Aorta (tissue), 5 donors: ENCODE data around the gene PAFAH1B2. TPM values are rescaled to one million over a fixed set of nuclear protein-coding genes. Genes with fewer than 3 reads are reported as not detected.
"Not testable (repeated sequence)": the region's sequence is repeated elsewhere in the genome, so short reads cannot be mapped to it uniquely, and the experiment has no call there.

Experiments used
- ATAC-seq: fragments of 200-7000 bp; cut with Tn5 transposase; one replicate; pipeline ENCODE4 v1.9.1; 2022; ENCODE audit warnings: moderate library complexity; ENCODE audit not compliant: low FRiP score
- DNase-seq, 2 donors: peaks; one replicate each; pipeline ENCODE4 v3.0.0-alpha.2; 2020
- H3K27ac ChIP-seq, 2 donors: one replicate each; pipeline ENCODE4 v1.5.1; 2013; ENCODE audit warnings: low read length in 2 of 2, mild to moderate bottlenecking in 2 of 2, moderate library complexity in 2 of 2, control low read depth in 1 of 2, inconsistent platforms in 1 of 2, low read depth in 1 of 2
- H3K27me3 ChIP-seq, 2 donors: one replicate each; pipeline ENCODE4 v1.6.1; 2013; ENCODE audit warnings: control low read depth in 1 of 2, low read length in 1 of 2, mild to moderate bottlenecking in 1 of 2, moderate library complexity in 1 of 2; ENCODE audit not compliant: insufficient read depth in 2 of 2, control insufficient read depth in 1 of 2
- H3K36me3 ChIP-seq, 2 donors: one replicate each; pipeline ENCODE4 v1.6.1; 2013; ENCODE audit warnings: control low read depth in 1 of 2, low read length in 1 of 2, mild to moderate bottlenecking in 1 of 2; ENCODE audit not compliant: insufficient read depth in 2 of 2, control insufficient read depth in 1 of 2
- H3K4me1 ChIP-seq, 2 donors: one replicate each; pipeline ENCODE4 v1.6.1; 2013; ENCODE audit warnings: low read length in 2 of 2, control low read depth in 1 of 2, mild to moderate bottlenecking in 1 of 2, moderate library complexity in 1 of 2; ENCODE audit not compliant: insufficient read depth in 2 of 2, control insufficient read depth in 1 of 2
- H3K4me3 ChIP-seq, 2 donors: one replicate each; pipeline ENCODE4 v1.5.1; 2013; ENCODE audit warnings: low read length in 2 of 2, control low read depth in 1 of 2, mild to moderate bottlenecking in 1 of 2
- H3K9me3 ChIP-seq: one replicate; pipeline ENCODE4 v1.6.1; 2013; ENCODE audit warnings: mild to moderate bottlenecking, low read length; ENCODE audit not compliant: control insufficient read depth
- WGBS, 2 donors: extraction: QIAGEN DNeasy Blood & Tissue Kit; methylation state at CpG; one replicate each; pipeline ENCODE4 v1.1.7; 2013; 5-methylcytosine and 5-hydroxymethylcytosine counted together
- intact Hi-C, 2 donors: fragments of 100-400 bp; cut with DNase I; formaldehyde crosslinking; loops; one replicate each; pipeline versions ENCODE4 v1.14.2 to v1.15.0; 2022
- polyA plus RNA-seq, 2 donors: library from polyadenylated mRNA; stranded (reverse); fragments of 200-250 nt; gene quantifications; one replicate each; pipeline ENCODE4 v1.2.3, GENCODE V29; 2013
- total RNA-seq, 2 donors: library from RNA; stranded (reverse); fragmentation: NEBNext Ultra II Directional; extraction: Animal tissue kit (Norgen Biotek cat#: 25700); gene quantifications; one replicate each; pipeline ENCODE4 v1.2.1, GENCODE V29; 2021
- donor health status: healthy with polysubstance abuse.
- donor health status: Bipolar disorder and iron deficiency.
- donor health status: DM: no; HTN: no; CAD: no.
- donor health status: DM: no; HTN: no; CAD: no.
- donor health status: DM: yes; HTN: yes; CAD: no.

PAFAH1B2 gene
- total and polyA plus RNA-seq, 4 donors, result 18.2 to 73.5 (median 45.2) TPM

DNA sequence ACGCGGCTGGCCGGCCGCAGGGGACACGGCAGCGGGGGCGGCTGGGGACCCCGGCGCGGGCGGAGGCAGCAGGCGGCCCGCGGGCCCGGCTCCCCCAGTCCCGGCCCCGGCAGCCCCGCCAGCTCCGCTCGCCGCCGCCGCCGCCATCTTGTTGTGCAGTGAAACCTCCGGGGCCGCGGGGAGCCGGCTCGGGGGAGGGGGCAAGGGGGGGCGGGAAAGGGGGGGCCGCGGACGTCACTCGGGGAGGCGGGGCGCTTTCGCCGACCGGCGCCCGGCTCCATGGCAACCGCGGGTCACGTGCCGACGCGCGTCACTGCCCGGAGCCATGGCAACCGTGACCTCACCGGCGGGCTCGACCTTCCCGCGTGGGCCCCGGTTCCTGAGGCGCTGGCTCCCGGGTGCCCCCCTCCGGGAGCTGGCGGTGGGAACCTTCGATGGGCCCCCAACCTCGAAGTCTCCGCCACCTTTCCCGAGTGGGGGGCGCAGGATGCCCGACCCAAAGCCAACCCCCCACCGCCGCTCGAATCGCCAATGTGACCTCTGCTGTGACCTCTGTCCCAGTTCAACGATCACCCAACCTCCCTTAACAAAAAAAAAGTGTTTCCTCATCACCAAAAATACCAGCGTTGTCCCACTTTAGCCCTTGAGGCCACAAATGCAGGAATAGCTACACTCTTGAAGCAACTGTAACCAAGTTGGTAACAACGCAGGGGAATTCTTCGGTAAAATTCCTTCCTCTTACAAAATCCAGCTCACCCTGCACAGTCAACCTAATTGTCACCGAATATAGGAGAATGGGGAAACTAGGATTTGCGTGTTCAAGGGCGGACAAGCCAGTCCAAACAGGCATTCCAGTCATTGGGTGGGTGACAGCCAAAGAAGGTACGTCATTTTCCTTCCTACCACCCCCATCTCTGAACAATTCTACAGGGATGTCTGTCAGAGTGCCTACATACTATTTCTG is 45.5 kb upstream of the PAFAH1B2 start, which contains the start of gene SIK3:
Gene SIK3, minus strand, starts transcription at position 160 of the 964 bp plus-strand sequence. Its CDS starts 13 bp downstream, at position 147.
- DNase-seq, result peak; percentile 95 to 98
- Histone ChIP-seq H3K4me1 (peaks cover 0 to 2% of the 10 kb centered on the region in 2 donors), H3K4me3 (peak within 1 kb of the TSS; percentile 93 to 97), H3K27me3 (no peaks in the 10 kb centered on the region), H3K36me3 (no peaks in the 10 kb centered on the region), H3K9me3 (no peaks in the 10 kb centered on the region), H3K27ac (peak within 1 kb of the TSS; percentile 81 to 92)
- WGBS, 2 donors, result 0% methylated on average over 41 to 78 of the region's 78 CpGs
- ATAC-seq, result peak; percentile 95
- intact Hi-C loops, result loop anchor here in 1 of 2 donors (10.0 kb wide), 1 partner anchor 114 kb away; no protein-coding TSS in a partner anchor

DNA sequence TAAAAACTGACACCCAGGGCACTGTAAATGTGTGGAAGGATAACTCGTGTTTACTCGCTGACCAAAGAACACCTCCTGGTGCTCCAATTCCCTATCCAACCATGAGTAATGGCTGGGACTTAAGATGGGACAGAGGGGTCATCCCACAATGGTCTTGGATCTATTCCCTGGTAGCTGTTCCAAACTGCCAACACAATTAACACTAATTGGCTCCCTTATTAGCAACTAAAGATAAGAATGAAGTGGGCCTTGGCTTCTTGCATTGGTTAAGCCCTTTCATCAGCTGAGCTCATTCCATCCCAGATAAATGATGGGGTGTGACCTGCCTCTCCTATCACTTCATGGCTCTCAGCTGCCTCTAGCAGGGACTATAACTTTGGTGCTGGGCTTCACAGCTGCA is 44.4 kb upstream of the PAFAH1B2 start:
- DNase-seq (no peak), ATAC-seq (no peak)
- WGBS, 2 donors, result 84 to 85% methylated on average over 2 of the region's 2 CpGs
- no peaks in the 10 kb centered on the region for H3K9me3 ChIP-seq
- no peaks in the 10 kb centered on the region for H3K36me3 ChIP-seq
- intact Hi-C loops, result loop anchor here in 1 of 2 donors (10.0 kb wide), 2 partner anchors 115 to 305 kb away; partner anchors contain the start of gene APOA5
- H3K27ac ChIP-seq, result peak overlapping the region in 1 of 2 donors; percentile 40
- H3K4me3 ChIP-seq, result no peak overlapping the region
- no peaks in the 10 kb centered on the region for H3K27me3 ChIP-seq
- H3K4me1 ChIP-seq, result peaks cover 0 to 2% of the 10 kb centered on the region in 2 donors

DNA sequence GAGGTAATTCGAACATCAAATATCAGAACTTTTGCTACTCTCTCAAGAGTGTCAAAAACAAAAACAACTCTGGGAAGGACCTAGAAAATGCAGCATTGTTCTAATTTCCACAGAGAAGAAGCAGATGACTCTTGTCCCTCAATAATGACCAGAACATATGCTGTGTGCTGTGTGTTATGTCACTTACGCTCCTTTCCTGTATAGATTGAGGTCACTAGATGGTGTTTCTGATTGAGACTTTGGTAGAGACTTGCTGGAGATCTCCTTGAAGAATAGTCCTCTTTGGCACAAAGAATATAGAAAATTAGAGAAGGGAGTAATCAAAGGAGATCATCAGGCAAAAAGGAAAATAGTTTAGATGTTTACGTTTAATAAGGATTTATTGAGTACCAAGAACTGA is 43.5 kb upstream of the PAFAH1B2 start:
- WGBS, 2 donors, result 94 to 95% methylated on average over 3 of the region's 3 CpGs
- intact Hi-C loops, result loop anchor here in 1 of 2 donors (10.0 kb wide), 1 partner anchor 306 kb away; the partner anchor contains the start of gene APOA5

DNA sequence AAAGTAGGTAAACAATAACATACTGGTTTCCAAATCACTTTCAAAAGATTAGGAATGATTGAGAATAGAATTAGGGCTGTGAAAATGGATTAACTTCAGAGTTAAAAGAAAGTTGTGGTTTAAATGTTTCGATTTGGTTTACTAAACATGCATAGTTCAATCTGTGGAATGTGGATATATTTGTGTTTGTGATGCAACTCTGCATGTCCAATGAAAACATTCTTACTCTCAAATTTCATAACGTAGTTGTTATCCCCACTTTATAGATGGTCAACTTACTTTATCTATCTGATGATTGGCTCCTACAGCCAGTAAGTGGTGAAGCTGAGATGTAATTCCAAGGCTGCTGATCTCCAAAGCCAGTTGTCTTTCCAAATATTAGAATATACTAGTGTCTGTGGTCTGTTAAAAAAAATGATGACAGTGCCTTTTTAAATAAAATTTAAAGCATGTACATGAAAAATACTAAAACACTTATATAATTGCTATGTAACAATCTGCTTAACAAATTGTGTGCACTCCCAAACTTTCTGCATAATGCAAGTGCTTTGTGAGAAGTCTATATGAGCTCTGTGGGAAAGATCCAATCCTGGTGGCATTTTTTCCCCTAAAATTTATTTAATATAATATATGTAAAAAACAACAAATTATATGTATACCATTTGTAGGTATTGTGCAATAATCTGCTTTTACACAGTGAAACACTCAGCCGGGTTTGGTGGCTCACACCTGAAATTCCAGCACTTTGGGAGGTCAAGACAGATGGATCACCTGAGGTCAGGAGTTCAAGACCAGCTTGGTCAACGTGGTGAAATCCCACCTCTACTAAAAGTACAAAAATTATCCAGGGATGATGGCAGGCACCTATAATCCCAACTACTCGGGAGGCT is 36.1 kb upstream of the PAFAH1B2 start:
- Histone ChIP-seq H3K9me3 (no peaks in the 10 kb centered on the region), H3K36me3 (no peaks in the 10 kb centered on the region), H3K27ac (no peak overlapping the region), H3K4me3 (no peak overlapping the region), H3K27me3 (no peaks in the 10 kb centered on the region), H3K4me1 (no peaks in the 10 kb centered on the region)
- DNase-seq (no peak), ATAC-seq (no peak)
- intact Hi-C loops, result loop anchor here (2.0 to 10.0 kb wide), 4 partner anchors 119 to 316 kb away; partner anchors contain the start of gene APOA5 (in 2 of the 2)
- WGBS, 2 donors, result 63 to 65% methylated on average over 5 of the region's 5 CpGs

More for the DNA sequence above, 43.5 kb upstream of the PAFAH1B2 start:
- no peak overlapping the region for H3K27ac ChIP-seq
- no peak overlapping the region for H3K4me3 ChIP-seq
- ATAC-seq (no peak), DNase-seq (no peak)
- H3K27me3 ChIP-seq, result no peaks in the 10 kb centered on the region
- H3K36me3 ChIP-seq, result no peaks in the 10 kb centered on the region
- no peaks in the 10 kb centered on the region for H3K9me3 ChIP-seq
- H3K4me1 ChIP-seq, result peaks cover 0 to 2% of the 10 kb centered on the region in 2 donors

DNA sequence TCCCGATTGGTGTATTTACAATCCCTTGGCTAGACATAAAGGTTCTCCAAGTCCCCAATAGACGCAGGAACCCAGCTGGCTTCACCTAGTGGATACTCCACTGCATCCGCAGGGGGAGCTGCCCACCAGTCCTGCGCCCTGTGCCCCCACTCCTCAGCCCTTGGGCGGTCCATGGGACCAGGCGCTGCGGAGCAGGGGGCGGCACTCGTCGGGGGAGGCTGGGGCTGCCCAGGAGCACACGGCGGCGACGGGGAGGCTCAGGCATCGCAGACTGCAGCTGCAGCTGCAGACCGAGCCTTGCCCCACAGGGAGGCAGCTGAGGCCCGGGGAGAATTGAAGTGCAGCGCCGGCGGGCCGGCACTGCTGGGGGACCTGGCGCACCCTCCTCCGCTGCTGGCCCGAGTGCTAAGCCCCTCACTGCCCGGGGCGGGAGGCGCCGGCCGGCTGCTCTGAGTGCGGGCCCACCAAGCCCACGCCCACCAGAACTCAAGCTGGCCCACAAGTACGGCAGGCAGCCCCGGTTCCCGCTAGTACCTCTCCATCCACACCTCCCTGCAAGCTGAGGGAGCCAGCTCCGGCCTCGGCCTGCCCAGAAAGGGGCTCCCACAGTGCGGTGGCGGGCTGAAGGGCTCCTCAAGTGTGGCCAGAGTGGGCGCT is 33.7 kb upstream of the PAFAH1B2 start:
- DNase-seq, result peak in 1 of 2 donors; percentile 74
- intact Hi-C loops, result no loop called here
- Histone ChIP-seq H3K9me3 (no peaks in the 10 kb centered on the region), H3K27ac (no peak overlapping the region), H3K4me1 (no peaks in the 10 kb centered on the region), H3K36me3 (no peaks in the 10 kb centered on the region), H3K27me3 (no peaks in the 10 kb centered on the region), H3K4me3 (no peak overlapping the region)
- no peak for ATAC-seq
- 93 to 95% methylated on average over 39 of the region's 39 CpGs for WGBS, 2 donors

DNA sequence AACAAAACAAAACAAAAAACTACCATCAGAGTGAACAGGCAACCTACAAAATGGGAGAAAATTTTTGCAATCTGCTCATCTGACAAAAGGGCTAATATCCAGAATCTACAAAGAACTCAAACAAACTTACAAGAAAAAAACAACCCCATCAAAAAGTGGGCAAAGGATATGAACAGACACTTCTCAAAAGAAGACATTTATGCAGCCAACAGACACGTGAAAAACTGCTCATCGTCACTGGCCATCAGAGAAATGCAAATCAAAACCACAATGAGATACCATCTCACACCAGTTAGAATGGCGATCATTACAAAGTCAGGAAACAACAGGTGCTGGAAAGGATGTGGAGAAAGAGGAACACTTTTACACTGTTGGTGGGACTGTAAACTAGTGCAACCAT is 31.6 kb upstream of the PAFAH1B2 start:
- WGBS, 2 donors, result 66 to 83% methylated on average over 3 of the region's 3 CpGs
- ATAC-seq, H3K4me1 ChIP-seq, H3K36me3 ChIP-seq, H3K27ac ChIP-seq, H3K27me3 ChIP-seq, intact Hi-C loops, DNase-seq, H3K4me3 ChIP-seq, H3K9me3 ChIP-seq: not testable (repeated sequence)

DNA sequence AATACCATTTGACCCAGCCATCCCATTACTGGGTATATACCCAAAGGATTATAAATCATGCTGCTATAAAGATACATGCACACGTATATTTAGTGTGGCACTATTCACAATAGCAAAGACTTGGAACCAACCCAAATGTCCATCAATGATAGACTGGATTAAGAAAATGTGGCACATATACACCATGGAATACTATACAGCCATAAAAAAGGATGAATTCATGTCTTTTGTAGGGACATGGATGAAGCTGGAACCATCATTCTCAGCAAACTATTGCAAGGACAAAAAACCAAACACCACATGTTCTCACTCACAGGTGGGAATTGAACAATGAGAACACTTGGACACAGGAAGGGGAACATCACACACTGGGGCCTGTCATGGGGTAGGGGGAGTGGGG is 31.1 kb upstream of the PAFAH1B2 start:
- H3K27me3 ChIP-seq, H3K9me3 ChIP-seq, H3K4me3 ChIP-seq, H3K27ac ChIP-seq, DNase-seq, H3K36me3 ChIP-seq, ATAC-seq, intact Hi-C loops, H3K4me1 ChIP-seq: not testable (repeated sequence)
- WGBS, 2 donors, result 52 to 77% methylated on average over 1 of the region's 1 CpG

DNA sequence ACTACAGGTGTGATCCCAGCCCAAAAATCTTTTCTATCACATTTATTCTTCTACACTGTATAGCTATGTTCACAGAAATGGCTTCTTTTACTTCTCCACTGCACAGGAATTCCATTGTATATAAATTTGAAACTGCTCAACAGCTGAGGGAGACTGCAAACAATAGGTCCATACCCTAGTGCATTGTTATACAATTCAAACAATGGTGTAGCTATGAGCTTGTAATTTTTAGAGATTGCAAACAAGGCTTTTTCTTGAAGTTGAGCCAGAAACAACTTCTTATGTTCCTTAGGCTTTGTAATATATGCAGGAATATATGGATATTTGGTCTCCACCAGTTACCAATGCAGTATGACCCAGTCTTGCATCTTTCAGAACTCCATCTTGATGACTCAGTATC is 26.4 kb upstream of the PAFAH1B2 start:
- ATAC-seq, result no peak
- no peaks in the 10 kb centered on the region for H3K36me3 ChIP-seq
- H3K27me3 ChIP-seq, result no peaks in the 10 kb centered on the region
- H3K27ac ChIP-seq, result no peak overlapping the region
- H3K4me1 ChIP-seq, result no peaks in the 10 kb centered on the region
- no peak overlapping the region for H3K4me3 ChIP-seq
- no peaks in the 10 kb centered on the region for H3K9me3 ChIP-seq
- DNase-seq, result no peak
- intact Hi-C loops, result no loop called here
